ENCODE results near the gene GPR32.
"Not testable (repeated sequence)": the region's sequence is repeated elsewhere in the genome, so short reads cannot be mapped to it uniquely, and the experiment has no call there.

The GPR32 gene

GRCh38 chr19:50770164-50770563 lies at the start of gene GPR32:
Gene GPR32 (plus strand): TSS chr19:50770464. CDS start chr19:50770601, 137 bp downstream.
- DNase-seq = not testable (repeated sequence)

- DNase-seq = no peak
These were observed 49.3 kb upstream of the GPR32 start for GRCh38 chr19:50720921-50721381.

GRCh38 chr19:50721441-50722137 lies 48.7 kb upstream of the GPR32 start:
- no peak for DNase-seq

GRCh38 chr19:50722201-50723013 lies 47.9 kb upstream of the GPR32 start:
- DNase-seq = no peak

- no peak for DNase-seq
These were observed 47.2 kb upstream of the GPR32 start, which contains the start of gene CLEC11A for GRCh38 chr19:50723069-50723468. Gene CLEC11A (plus strand): TSS chr19:50723364. CDS start chr19:50723526, 162 bp downstream.

- no peak for DNase-seq
These were observed 46.3 kb upstream of the GPR32 start for GRCh38 chr19:50723735-50724521.

- DNase-seq = peak; percentile 92
These were observed 45.6 kb upstream of the GPR32 start for GRCh38 chr19:50724522-50725217.

- no peak for DNase-seq
These were observed 44.9 kb upstream of the GPR32 start for GRCh38 chr19:50725218-50725910.

GRCh38 chr19:50725911-50726230 lies 44.4 kb upstream of the GPR32 start:
- no peak for DNase-seq

GRCh38 chr19:50728084-50728737 lies 42.1 kb upstream of the GPR32 start:
- no peak for DNase-seq

- no peak for DNase-seq
These were observed 40.4 kb upstream of the GPR32 start for GRCh38 chr19:50729894-50730293.

GRCh38 chr19:50735869-50736268 lies 34.4 kb upstream of the GPR32 start:
- no peak for DNase-seq

GRCh38 chr19:50736338-50736737 lies 33.9 kb upstream of the GPR32 start:
- no peak for DNase-seq

- DNase-seq = no peak
These were observed 30.9 kb upstream of the GPR32 start for GRCh38 chr19:50739132-50739913.

- DNase-seq = no peak
These were observed 30.3 kb upstream of the GPR32 start for GRCh38 chr19:50739914-50740426.

GRCh38 chr19:50741179-50741933 lies 28.9 kb upstream of the GPR32 start:
- no peak for DNase-seq

GRCh38 chr19:50743537-50743936 lies 26.7 kb upstream of the GPR32 start:
- DNase-seq = no peak

- no peak for DNase-seq
These were observed 25.0 kb upstream of the GPR32 start for GRCh38 chr19:50745221-50745620.

- DNase-seq = not testable (repeated sequence)
These were observed 23.1 kb upstream of the GPR32 start for GRCh38 chr19:50747141-50747540.

- no peak for DNase-seq
These were observed 20.8 kb upstream of the GPR32 start for GRCh38 chr19:50749490-50749889.
